CD4-positive, alpha-beta T cell treated with Interleukin-4 for 4 hours (primary cell): Measurements from ENCODE around the gene AMBN.

Source experiments
- DNase-seq: peaks from one replicate; pipeline ENCODE4 v3.0.0-alpha.2; 2020

Gene AMBN, protein sequence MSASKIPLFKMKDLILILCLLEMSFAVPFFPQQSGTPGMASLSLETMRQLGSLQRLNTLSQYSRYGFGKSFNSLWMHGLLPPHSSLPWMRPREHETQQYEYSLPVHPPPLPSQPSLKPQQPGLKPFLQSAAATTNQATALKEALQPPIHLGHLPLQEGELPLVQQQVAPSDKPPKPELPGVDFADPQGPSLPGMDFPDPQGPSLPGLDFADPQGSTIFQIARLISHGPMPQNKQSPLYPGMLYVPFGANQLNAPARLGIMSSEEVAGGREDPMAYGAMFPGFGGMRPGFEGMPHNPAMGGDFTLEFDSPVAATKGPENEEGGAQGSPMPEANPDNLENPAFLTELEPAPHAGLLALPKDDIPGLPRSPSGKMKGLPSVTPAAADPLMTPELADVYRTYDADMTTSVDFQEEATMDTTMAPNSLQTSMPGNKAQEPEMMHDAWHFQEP

DNA sequence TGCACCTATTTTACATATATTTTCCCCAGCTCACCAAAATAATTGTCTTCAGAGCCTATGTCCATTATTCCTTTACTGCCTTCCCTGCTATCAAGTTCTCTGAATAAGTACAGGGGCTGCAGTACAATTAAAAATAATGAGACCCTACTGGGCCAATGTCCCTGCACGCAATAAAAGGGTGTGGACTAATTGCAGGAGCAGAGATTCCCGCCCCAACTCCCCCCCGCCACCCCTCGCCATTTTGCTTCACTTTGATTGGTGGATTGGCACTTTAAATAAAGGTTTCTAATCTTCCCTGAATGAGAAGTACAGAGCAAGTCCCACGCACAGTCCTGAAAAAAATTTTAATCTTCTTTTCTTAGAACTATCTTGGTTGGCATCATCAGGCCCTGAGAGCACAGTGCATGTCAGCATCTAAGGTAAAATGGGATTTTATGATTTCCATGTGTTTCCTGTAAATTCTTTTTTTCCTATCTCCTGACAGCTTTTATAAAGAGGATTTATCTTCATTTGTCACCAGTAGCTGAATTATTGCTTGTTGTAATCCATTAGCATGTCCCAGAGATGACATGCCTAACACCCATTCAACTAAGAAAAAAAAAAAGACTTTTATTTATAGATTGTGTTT, at the start of gene AMBN:
AMBN (plus strand) TSS at position 302 of the 628 bp plus-strand sequence; CDS start at position 405, 103 bp downstream.
- DNase-seq = no peak

DNA sequence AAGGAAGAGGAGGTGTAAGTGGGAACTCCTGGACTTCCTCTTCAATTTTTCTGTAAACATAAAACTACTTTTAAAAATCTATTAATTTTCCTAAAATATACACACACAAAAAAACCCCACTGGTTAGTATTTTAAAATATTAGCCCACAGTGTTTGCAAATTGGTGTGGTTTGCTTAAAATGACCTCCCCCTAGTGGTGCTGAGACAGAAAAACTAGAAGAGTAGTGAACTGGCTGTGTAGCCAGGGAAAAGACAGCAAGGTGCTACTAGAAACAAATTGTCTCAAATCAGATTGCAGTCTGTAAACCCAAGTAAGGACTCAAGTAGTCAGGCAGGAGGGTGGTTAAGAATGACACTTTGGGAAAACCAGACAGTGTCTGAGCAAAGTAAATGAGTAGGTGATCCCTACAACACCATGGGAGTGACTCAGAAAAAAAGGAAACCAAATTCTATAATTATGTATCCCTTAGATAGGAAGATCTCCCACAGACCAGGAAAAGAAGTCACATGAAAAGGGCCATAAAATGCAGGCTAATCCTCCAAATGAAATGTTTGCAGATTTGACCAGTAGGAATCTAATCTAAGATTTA, 47.7 kb upstream of the AMBN start:
- peak; percentile 2 for DNase-seq

DNA sequence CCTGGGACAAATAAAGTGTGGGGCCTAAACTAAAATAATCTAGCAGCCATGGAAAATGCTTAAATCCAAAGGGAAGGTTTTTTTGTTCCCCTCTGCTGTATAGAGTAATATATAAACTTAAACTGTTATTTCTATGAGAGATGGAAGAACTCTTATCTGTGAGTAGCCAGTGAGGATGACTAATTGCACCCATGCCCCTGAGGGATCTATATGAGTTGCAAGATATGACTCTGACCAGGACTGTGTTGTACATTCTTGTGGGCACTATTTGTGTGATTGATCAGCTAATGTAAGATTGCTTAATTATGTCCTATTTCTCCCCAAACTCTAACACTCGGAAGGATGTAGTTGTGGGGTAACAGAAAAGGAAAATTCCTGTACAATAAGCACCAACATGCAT, 35.2 kb upstream of the AMBN start:
- no peak for DNase-seq

DNA sequence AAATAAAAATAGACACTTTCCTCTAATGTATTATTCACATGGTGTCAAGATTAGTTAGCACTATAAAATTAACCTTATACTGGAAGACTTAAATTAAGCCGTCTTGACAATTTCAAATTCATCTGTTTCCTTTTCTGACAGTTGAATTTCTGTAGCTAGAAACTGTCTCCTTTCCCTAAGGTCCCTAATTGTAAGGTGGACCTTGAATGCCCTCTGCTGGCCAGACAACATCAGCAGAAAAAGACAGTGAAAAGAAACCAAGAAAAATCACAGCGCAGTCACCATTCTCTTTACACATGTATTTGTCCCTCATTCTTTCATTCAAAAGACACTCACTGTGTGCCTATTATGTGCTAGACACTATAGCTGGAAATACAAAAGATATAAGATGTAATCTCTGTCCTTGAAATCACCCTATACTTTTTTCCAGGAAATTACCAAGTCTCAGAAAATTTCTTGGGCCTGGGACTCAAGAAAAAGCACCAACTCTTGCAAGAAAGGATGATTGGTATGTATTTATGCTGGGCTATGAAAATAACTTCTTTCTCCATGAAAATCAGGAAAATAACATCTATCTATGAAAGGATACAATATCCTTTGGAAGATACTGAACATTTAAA, 32.7 kb upstream of the AMBN start:
- DNase-seq = peak; percentile 32

DNA sequence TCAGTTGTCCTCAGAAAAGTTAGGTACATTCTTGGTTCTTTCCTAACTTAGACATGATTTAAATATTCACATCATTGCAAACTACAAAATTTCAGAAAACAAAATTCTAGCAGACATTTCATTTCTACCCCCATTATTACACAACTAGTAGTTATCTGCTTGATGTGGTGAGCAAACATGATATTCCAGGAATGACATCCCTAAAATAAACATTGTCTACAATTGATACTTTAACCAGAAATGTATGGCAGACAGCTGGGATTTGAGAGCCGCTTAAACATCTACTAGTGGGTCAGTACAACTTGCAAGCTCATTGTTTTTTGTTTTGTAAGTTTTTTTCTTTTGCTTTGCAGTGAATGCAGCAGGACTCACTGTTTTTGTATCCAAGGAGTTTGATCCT, 32.1 kb upstream of the AMBN start:
- DNase-seq = no peak

DNA sequence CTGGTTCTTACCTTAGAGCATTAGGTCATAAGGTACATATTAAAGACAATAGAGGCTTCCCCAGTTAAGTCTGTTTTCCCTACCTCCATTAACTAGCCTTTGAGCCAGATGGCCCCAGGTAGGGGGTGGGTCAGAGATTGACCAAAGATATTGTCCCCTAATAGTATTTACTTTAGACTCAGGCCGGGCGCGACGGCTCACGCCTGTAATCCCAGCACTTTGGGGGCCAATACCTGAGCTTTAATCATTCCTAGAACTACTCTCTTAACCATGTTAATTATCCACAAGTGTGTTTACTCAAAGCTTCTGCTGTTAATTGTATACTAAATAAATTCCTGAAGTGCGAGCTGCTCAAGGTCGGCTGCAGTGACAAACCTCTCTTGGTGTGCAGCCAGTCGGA, 28.0 kb upstream of the AMBN start:
- no peak for DNase-seq

DNA sequence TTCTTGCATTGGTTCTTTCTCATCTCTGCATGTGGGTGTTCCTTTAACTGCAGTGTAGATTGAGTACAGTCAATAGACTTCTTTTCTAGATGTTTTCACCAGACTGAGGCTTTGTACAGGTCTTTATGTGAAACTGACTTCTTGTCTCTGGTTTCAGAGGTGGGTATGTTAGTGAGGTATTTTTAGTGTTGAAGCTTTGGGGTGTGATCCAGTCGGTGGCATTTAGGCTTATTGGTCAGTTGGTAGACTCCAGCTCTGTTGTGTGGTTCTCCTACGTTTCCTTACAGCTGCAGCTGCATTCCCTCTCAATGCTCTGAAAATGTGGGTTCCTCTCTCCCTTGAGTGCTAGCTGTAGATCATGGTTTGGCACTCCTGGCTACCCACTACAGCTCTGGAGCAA, 21.3 kb upstream of the AMBN start:
- no peak for DNase-seq

DNA sequence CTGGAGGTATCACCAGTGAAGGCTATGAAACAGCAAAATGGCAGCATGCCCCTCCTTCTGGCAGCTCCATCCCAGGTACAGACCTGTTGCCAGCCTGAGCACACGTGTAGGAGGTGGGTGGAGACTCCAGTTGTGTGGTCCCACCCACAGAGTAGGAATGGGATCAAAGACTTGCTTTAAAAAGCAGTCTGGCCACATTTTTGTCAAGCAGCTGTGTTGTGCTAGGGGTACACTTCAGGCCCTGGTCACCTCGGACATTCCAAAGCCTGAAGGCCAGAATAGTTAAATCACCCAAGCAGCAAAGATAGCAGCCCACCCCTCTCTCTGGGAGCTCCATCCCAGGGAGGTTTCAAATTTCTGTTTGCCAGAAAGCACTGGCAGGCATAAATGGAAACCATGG, 20.3 kb upstream of the AMBN start:
- no peak for DNase-seq

DNA sequence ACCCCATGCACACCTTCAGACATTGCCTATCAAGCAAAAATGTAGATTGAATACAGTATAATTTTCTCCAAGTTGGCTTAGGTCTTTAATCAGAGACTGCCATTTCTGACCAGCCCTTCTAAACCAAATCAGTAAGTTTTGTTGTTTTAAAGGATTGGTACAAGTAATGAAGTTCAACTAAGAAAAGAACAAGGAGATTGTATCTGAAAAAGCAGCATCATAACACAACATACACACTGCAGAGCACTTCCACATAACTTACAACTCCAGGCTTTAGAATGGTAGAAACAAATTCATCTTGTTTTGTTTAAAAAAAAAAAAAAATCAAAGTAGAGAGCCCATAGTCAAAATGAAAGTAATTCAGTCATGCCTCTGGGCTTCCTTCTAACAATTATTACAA, 16.1 kb upstream of the AMBN start:
- DNase-seq = no peak

DNA sequence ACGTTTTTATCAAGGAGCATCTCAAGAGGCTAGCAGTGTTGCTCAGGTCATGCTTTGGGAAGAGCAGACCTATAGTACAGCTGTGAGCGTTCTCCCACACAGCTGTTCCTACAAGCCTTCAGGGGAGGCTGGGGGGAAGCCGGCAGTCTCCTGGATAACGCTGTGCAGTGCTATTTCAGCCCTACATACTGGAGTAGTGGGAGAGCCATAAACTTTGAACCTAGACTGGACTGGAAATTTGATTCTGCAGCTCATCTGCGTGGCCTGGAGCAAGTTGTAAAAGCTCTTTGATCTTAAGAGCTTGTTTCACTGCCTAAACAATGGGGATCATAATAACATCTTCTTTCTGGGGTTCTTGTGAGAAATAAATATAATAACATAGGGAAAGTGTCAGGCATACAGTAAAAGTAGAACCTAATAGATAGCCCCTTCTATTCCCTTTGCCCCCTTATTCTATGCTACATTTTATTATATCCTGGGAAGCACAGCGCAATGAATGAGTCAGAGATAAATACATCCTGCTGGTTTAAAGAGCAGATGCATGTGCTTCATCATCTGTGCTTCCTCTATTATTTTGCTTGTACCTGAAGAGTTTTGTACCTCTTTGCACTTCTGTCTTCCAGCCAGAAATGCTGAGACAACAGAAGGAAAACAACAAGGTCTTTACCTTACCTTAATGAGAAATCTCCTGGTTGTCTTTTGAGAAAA, 14.7 kb upstream of the AMBN start:
- no peak for DNase-seq

DNA sequence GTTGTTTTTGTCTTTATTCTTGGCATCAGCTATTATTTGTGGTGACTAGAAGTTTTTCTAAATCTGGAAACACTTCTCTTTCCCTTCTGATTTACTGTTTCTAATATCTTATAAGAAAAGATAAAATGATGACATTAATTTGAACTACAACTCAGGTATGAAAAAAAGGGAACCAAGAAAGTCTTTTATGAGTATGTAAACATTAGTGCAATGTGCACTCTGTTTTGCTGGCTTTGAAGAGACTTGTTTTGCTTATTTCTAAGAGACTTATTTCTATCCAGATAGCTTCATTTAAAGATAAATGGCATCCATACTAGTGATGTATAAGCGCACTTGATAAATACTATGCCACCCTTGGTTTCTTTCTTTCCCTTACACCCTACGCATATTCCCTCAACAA, 10.1 kb upstream of the AMBN start:
- DNase-seq = no peak

DNA sequence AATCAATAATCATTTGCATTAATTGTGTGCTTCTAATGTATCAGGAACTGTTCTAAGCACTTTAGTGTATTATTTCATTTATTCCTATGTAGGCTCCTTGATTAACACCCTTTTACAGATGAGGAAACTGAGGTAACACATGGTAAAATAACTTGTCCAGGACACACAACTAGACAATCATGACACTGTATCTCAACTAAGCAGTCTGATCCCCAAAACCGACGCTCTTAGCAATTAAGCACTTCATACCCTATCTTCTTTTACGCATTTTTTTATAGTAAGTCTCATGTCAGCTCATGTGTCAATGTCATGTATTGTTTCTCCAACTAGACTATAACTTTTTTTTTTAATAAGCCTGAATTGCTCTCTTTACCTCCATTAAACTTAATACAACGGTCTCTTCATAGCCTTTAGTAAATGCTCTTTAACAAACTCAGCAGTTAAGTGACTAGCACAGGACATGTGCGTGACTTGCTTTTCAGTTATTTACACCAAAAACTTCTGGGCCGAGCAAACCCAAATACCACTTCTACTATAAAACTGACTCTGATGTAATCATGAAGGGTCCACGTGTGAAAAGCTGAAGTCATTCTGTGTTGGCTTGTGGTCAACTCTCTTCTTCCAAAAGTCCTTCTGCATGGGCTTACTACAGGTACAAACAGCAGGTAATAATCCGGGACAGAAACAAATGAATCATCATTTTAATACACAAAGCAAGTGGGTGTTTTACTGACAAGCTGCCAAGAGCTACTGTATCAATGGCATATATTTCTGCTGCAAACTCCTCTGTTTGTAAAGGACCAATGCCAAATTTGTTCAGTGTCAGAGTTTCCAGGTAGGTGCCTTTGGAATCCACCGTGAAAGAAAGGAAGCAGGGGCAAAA, 7.9 kb upstream of the AMBN start:
- no peak for DNase-seq

DNA sequence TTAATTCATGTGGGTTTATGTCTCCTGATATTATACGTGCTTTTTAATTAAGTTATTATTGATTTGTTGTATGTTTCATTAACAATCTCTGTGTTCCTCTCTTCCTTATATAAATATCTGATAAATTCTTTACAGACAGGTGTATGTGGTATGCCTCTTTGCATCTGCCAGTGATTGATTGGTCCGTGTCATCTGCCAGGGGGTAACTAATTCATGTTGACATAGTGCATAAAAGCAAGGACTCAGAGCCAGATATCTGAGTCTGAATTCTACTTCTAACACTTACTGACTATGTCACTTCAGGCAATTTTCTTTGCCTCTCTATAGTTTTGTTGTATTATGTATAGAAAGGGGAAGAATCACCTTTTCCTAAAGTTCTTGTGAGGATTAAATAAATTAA, 5.2 kb upstream of the AMBN start:
- no peak for DNase-seq

DNA sequence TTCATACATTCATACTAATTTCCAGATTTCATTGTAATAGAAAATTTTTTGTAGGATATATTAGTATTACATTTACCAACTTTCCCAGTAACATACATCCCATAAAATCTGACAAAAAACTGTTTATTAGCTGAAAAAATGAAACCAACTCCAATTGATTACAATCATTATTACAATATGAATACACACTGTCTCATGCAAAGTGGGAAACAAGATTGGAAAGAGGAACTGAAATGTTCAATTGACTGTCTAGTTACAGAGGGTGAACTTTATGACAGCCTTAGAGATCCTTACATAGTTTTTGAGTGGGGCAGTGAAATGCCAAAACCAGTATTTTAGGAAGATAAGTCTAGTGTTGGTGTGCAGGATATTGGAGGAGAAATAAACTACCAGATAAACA, 2.3 kb upstream of the AMBN start:
- no peak for DNase-seq

DNA sequence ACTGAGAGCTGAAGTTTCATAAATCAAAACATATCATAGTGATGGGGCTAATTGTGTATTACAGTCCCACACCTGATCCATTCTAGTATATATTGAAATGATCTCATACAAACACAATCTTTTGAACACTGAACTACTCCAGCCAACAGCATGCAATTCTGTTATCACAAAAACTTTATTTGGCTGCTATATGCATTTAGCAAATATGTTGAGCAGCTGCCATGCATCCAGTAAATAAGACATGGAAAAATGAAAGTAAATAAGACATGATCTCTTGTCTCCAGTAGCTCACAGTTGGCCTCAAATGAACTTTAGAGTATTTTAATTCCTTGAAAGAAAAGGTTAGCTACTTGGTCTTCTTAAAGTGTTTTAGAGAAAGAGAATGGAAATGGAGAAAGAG, 2.1 kb downstream of the AMBN start:
- DNase-seq = no peak

DNA sequence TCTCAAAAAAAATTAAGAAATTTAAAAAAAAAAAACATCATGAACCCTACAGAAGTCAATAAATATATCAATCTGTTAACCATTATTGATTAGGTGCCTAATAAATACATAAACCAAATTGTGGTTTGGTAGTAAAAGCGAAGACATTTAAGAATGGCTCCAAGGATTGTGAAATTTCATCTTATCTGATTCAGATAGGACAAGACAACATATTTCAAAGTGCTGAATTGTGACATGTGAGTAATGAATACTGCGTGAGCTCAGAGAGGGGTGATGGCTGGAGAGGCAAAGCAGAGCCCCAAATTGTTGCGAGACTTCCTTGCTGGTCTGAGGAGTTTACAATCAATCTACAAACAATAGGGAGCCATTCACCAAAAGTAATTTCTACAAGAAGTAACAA, 8.2 kb downstream of the AMBN start:
- no peak for DNase-seq

DNA sequence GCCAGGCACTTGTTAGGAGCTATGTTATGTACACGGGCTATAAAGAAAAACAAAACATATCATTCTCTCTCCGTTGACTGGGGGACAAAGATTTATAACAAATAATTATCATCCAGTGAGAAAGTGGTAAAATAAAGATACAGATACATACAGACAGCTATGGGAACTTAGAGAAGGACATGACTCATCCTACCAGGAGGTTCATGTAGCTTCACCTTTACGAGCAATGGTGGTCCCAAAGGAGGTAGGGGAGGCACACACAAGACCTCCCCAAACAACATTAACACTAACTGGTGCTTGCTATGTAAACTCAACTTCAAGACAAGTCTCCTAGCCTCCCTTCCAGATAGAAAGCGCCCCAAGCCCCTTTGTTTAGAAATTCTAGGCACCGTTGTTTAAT, 8.9 kb downstream of the AMBN start:
- no peak for DNase-seq

DNA sequence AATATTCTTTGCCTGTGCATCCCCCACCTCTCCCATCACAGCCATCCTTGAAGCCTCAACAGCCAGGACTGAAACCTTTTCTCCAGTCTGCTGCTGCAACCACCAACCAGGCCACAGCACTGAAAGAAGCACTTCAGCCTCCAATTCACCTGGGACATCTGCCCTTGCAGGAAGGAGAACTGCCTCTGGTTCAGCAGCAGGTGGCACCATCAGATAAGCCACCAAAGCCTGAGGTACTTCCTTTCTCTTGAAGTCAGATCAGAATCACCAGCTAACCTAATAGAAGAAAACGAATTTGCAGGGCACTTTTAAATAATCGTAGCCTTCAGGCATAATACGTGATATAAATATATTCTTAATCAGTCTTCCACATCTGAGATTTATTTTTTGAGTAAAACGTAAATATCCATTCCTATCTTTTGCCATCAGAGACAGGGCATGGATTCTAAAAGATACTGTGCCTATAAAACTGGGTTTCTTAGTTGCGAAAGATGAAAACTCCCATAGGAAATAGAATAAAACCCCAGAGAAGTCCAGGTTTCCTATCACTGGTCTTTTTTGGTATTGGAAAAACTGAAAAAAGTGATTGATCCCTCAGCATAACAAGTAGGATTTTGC, 9.5 kb downstream of the AMBN start:
- DNase-seq = peak; percentile 64

DNA sequence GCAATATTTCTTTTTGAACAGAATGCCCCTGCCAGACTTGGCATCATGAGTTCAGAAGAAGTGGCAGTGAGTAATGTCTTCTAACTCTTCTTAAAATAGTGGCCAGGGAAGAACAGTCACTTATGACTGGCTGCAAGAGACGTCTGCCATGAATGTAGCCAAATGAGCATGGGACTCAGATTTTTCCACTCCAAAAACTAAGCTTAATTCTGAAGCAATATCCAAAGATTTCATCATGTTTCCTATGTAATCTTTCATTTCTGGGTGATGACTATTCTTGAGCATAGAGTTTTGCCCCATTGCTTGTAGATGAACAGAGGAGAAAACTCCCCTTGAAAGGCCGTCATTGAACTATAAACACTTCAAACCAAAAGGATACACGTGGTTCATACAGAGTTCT, 11.8 kb downstream of the AMBN start:
- DNase-seq = no peak

DNA sequence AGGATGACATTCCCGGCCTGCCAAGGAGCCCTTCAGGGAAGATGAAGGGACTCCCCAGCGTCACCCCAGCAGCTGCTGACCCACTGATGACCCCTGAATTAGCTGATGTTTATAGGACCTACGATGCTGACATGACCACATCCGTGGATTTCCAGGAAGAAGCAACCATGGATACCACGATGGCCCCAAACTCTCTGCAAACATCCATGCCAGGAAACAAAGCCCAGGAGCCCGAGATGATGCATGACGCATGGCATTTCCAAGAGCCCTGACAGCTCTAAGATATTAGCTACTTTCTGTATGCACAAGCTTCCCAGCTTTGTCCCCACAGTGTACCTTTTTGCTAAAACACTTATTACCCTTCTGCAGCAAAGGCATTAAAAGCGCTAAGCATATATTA, 14.4 kb downstream of the AMBN start:
- DNase-seq = no peak

DNA sequence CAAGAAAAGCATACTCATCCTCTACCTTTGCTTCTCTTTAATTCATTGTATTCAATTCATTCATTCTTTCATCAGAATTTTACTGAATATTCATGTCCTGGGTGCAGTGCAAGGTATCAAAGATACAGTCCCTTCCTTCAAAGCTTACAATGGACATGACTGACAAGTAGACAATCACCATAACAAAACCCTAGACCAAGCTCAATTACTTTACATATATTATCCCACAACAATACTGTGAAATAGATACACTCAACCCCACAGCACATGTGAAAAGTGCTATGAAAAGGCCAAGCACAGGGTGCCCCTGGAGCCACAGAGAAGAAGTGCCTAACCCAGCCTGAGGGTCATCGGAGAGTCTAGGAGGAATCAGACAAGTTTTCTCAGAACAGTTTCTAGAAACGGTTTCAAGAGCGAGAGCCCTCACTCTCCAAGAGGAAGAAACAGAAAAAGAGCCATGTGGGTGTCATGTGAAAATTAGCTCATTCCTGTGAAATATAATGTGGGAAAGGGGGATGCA, 15.3 kb downstream of the AMBN start:
- DNase-seq = no peak
